Epidermal melanocyte (primary cell): ENCODE data around the gene RNF7.
"Not testable (repeated sequence)": the region's sequence is repeated elsewhere in the genome, so short reads cannot be mapped to it uniquely, and the experiment has no call there.

Experiments
- DNase-seq: peaks from one replicate; pipeline ENCODE4 v3.0.0; 2011; ENCODE audit warnings: low spot score; ENCODE audit not compliant: insufficient read length

RNF7 gene

GRCh38 chr3:141735176-141735575 is 2.9 kb upstream of the RNF7 start:
- no peak for DNase-seq

GRCh38 chr3:141735770-141736465 is 2.2 kb upstream of the RNF7 start:
- DNase-seq = no peak

- no peak for DNase-seq
These were observed 1.0 kb upstream of the RNF7 start for GRCh38 chr3:141737093-141737492.

GRCh38 chr3:141737678-141738021 is 448 bp upstream of the RNF7 start:
- no peak for DNase-seq

- no peak for DNase-seq
These were observed 829 bp downstream of the RNF7 start for GRCh38 chr3:141738891-141739363.

GRCh38 chr3:141739731-141740130 is 1.6 kb downstream of the RNF7 start:
- DNase-seq = no peak

GRCh38 chr3:141740349-141740748 is 2.3 kb downstream of the RNF7 start:
- no peak for DNase-seq

GRCh38 chr3:141743305-141743704 is 5.2 kb downstream of the RNF7 start:
- no peak for DNase-seq

GRCh38 chr3:141746962-141747361 is 8.9 kb downstream of the RNF7 start:
- DNase-seq = no peak

- DNase-seq = no peak
These were observed 15.3 kb downstream of the RNF7 start for GRCh38 chr3:141753399-141753798.

GRCh38 chr3:141754032-141754431 is 15.9 kb downstream of the RNF7 start:
- no peak for DNase-seq

- DNase-seq = not testable (repeated sequence)
These were observed 24.5 kb downstream of the RNF7 start for GRCh38 chr3:141762552-141762951.

GRCh38 chr3:141763088-141763750 is 25.1 kb downstream of the RNF7 start, which contains the start of gene GRK7:
Gene GRK7, plus strand, starts transcription at chr3:141763408. Its CDS starts 14,877 bp downstream, at chr3:141778285.
- DNase-seq = no peak

GRCh38 chr3:141764045-141764444 is 25.9 kb downstream of the RNF7 start:
- DNase-seq = no peak

GRCh38 chr3:141764465-141764864 is 26.4 kb downstream of the RNF7 start:
- DNase-seq = no peak

GRCh38 chr3:141764986-141765385 is 26.9 kb downstream of the RNF7 start:
- DNase-seq = no peak

- no peak for DNase-seq
These were observed 29.0 kb downstream of the RNF7 start for GRCh38 chr3:141767066-141767465.

GRCh38 chr3:141769221-141769894 is 31.3 kb downstream of the RNF7 start:
- no peak for DNase-seq

GRCh38 chr3:141773676-141774075 is 35.6 kb downstream of the RNF7 start:
- DNase-seq = no peak

- DNase-seq = no peak
These were observed 38.3 kb downstream of the RNF7 start for GRCh38 chr3:141776376-141776775.

- DNase-seq = no peak
These were observed 38.8 kb downstream of the RNF7 start for GRCh38 chr3:141776885-141777284.
